DND-41 (cell line): ENCODE results near the gene DBX1.

Experiments used
- ATAC-seq: fragments of 200-7000 bp; cut with Tn5 transposase; 3 replicates; pipeline ENCODE4 v1.9.1; 2021; ENCODE audit warnings: low read depth; ENCODE audit not compliant: insufficient read depth
- DNase-seq: peaks from one replicate; pipeline ENCODE4 v3.0.0-alpha.2; 2020
- H2AFZ ChIP-seq: 2 replicates; pipeline ENCODE4 v1.6.0; 2012; ENCODE audit warnings: low read depth, low read length
- H3K27ac ChIP-seq: 2 replicates; pipeline ENCODE4 v1.5.1; 2012; ENCODE audit warnings: low read length, inconsistent platforms
- H3K27me3 ChIP-seq: fragments of 200-600 bp; sonication (generic); 2 replicates; pipeline ENCODE4 v1.6.0; 2012; ENCODE audit warnings: low read length, mild to moderate bottlenecking, inconsistent platforms; ENCODE audit not compliant: insufficient read depth, poor library complexity
- H3K36me3 ChIP-seq: 2 replicates; pipeline ENCODE4 v1.5.1; 2012; ENCODE audit warnings: low read length, inconsistent platforms; ENCODE audit not compliant: insufficient read depth
- H3K4me1 ChIP-seq: 2 replicates; pipeline ENCODE4 v1.5.1; 2012; ENCODE audit warnings: mild to moderate bottlenecking, low read length; ENCODE audit not compliant: insufficient read depth
- H3K4me2 ChIP-seq: 2 replicates; pipeline ENCODE4 v1.6.0; 2012; ENCODE audit warnings: mild to moderate bottlenecking, moderate library complexity, low read length, inconsistent platforms; ENCODE audit not compliant: insufficient read depth
- H3K4me3 ChIP-seq, 2 experiments: fragments of 200-600 bp in 1 of 2; shearing (Covaris generic) in 1 of 2; 2 replicates each; pipeline ENCODE4 v1.5.1; 2012 to 2016; ENCODE audit warnings: inconsistent platforms in 2 of 2, low read length in 2 of 2, mild to moderate bottlenecking in 2 of 2, low read depth in 1 of 2, moderate library complexity in 1 of 2
- H3K79me2 ChIP-seq: 2 replicates; pipeline ENCODE4 v1.6.0; 2012; ENCODE audit warnings: low read length, inconsistent platforms; ENCODE audit not compliant: insufficient read depth
- H3K9ac ChIP-seq: 2 replicates; pipeline ENCODE4 v1.6.0; 2012; ENCODE audit warnings: low read depth, mild to moderate bottlenecking, inconsistent platforms, low read length, moderate library complexity
- H3K9me3 ChIP-seq: 2 replicates; pipeline ENCODE4 v1.5.1; 2012; ENCODE audit warnings: low read length, moderate library complexity, mild to moderate bottlenecking, inconsistent platforms; ENCODE audit not compliant: insufficient read depth, severe bottlenecking
- H4K20me1 ChIP-seq: 2 replicates; pipeline ENCODE4 v1.6.0; 2012; ENCODE audit warnings: low read length; ENCODE audit not compliant: insufficient read depth
- EZH2 ChIP-seq: IDR thresholded peaks from 3 replicates; pipeline ENCODE4 v1.6.1; 2012; ENCODE audit warnings: borderline replicate concordance, low read depth, mild to moderate bottlenecking, moderate library complexity, low read length, inconsistent platforms; ENCODE audit not compliant: severe bottlenecking
- TF ChIP-seq, protein P1 (sequence below): IDR thresholded peaks from 2 replicates; pipeline ENCODE4 v1.5.1; 2012; ENCODE audit warnings: borderline replicate concordance, low read length, moderate library complexity, mild to moderate bottlenecking; ENCODE audit not compliant: poor library complexity, severe bottlenecking; ENCODE audit errors: extremely low read depth

DBX1 gene

DNA sequence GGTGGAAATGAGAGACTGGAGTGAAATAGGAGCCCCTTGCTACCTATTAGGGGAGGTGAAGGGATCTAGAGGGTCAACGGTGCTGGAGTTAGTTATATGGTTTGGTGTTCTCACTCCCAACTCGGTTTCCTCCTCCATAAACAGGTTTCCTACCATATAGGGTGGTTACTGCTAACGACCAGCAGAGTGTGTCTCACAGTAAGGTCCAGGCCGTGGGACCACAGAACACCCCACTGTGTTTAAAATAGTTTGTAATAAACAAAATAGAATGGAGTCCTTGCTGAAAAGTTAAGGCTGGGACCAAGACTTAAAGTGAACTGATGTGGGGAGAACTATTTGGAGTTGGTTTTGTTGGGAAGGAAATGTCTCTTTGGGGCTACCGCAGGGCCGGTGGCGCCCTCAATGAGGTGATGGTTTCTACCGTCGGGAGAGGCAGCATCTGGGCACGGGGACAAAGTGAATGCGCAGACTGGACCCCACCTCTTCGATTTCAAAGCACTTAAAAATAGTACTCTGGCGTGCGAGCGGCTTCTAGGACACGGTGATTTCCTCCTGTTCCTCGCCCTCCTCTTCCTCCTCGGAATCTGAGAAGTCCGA lies 4.5 kb downstream of the DBX1 start:
- Histone ChIP-seq H3K79me2 (no peaks in the 10 kb centered on the region), H3K36me3 (no peaks in the 10 kb centered on the region), H3K4me1 (no peaks in the 10 kb centered on the region), H3K27me3 (peaks cover 4% of the 10 kb centered on the region), H4K20me1 (no peaks in the 10 kb centered on the region), H3K4me3 (no peak overlapping the region), H3K4me2 (no peak overlapping the region), H3K9ac (no peak overlapping the region), H2AFZ (no peak overlapping the region), H3K27ac (no peak overlapping the region), H3K9me3 (no peaks in the 10 kb centered on the region)
- DNase-seq (no peak), ATAC-seq (no peak)
- TF ChIP-seq, protein P1, sequence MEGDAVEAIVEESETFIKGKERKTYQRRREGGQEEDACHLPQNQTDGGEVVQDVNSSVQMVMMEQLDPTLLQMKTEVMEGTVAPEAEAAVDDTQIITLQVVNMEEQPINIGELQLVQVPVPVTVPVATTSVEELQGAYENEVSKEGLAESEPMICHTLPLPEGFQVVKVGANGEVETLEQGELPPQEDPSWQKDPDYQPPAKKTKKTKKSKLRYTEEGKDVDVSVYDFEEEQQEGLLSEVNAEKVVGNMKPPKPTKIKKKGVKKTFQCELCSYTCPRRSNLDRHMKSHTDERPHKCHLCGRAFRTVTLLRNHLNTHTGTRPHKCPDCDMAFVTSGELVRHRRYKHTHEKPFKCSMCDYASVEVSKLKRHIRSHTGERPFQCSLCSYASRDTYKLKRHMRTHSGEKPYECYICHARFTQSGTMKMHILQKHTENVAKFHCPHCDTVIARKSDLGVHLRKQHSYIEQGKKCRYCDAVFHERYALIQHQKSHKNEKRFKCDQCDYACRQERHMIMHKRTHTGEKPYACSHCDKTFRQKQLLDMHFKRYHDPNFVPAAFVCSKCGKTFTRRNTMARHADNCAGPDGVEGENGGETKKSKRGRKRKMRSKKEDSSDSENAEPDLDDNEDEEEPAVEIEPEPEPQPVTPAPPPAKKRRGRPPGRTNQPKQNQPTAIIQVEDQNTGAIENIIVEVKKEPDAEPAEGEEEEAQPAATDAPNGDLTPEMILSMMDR: no peak
- no peak for TF ChIP-seq EZH2

DNA sequence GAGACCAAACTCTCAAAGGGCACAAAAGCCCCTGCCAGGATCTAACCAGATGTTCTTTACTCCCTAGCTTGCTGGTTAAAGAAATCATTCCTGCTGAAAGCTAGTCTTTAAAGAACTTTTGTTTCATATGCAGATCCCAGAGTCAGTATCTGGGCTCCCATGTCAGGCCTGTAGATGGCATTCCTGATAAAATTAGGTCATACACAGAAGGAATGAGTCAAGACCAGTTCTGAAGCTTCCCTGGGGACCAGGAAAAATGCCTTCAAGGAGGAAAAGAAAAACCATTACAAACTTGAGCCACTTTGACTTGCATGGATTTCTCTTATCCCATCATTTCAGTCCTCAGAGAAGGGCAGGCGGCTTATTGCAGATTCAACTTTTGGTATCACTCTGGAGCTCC lies 5.9 kb downstream of the DBX1 start:
- Histone ChIP-seq H3K27me3 (peaks cover 4% of the 10 kb centered on the region), H3K4me1 (no peaks in the 10 kb centered on the region), H3K27ac (no peak overlapping the region), H3K4me2 (no peak overlapping the region), H3K9me3 (no peaks in the 10 kb centered on the region), H3K36me3 (no peaks in the 10 kb centered on the region), H2AFZ (no peak overlapping the region), H3K79me2 (no peaks in the 10 kb centered on the region), H3K4me3 (no peak overlapping the region), H3K9ac (no peak overlapping the region), H4K20me1 (no peaks in the 10 kb centered on the region)
- ATAC-seq: no peak
- no peak for DNase-seq
- TF ChIP-seq, protein P1: no peak
- no peak for TF ChIP-seq EZH2

DNA sequence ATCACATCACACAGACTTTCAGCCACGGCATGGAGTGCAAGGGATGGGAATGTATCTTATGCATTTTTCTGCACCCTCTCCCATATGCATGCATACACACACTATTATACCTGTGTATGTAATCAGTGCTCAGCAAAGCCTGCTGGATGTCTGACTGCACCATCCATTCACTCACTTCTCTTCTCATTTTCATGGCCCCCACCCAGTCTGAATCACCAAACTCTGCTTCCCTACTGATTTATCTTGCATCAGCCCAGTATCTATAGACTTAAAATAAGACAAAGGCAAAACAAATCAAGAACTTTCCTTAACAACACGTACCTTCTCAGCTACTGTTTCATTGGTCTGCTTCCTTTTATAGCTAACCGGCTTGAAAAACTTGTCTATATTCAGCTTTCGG lies 21.6 kb downstream of the DBX1 start:
- ATAC-seq (no peak), DNase-seq (no peak)
- no peaks in the 10 kb centered on the region for H3K9me3 ChIP-seq
- no peaks in the 10 kb centered on the region for H3K36me3 ChIP-seq
- H3K4me1 ChIP-seq: no peaks in the 10 kb centered on the region
- TF ChIP-seq EZH2: no peak
- TF ChIP-seq, protein P1: no peak
- H3K4me3 ChIP-seq: no peak overlapping the region
- H3K27me3 ChIP-seq: no peaks in the 10 kb centered on the region
- no peak overlapping the region for H3K9ac ChIP-seq
- no peak overlapping the region for H3K27ac ChIP-seq
- no peak overlapping the region for H2AFZ ChIP-seq
- H3K79me2 ChIP-seq: no peaks in the 10 kb centered on the region
- H3K4me2 ChIP-seq: no peak overlapping the region
- no peaks in the 10 kb centered on the region; the same call in 1 of the 2 replicates for H4K20me1 ChIP-seq
